Measurements from ENCODE around the gene RBM44.

Gene RBM44

DNA sequence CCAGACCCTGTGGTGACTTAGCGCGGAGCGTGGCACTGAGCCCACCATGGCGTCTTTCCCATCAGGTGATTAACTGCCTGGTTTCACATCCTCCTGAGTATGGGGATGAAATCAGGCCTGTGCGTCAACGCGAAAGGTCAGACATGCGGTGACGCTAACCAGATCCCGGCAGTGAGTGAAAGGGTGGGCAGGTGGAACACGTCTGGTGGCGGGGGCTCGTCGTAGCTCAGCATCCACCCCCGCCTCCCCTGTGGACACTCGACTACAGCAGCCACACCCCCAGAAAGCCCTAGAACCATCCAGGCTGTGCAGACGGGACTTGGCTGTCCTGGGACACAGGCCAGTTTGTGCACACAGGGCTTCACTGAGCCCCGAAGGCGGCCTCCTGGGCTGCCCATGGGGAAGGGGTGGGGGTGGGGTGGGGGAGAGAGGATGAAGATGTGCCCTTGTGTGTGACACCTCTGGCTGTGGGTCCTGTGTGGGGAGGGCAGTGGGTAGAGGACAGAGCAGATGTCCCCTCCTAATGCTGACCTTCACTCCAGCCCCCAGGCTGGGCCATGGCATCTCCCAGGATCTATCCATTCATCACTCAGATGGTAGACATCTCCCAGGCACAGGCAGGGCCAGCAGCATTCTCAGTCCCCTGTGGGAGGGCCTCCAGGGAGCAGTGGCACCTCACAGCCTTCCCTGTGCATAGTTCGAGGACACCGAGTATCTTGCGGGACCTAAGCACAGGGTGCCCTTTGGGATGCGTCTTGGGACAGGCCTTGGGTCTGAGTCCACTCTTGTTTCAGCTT lies 88.3 kb downstream of the RBM44 start:
- TF ChIP-seq CTCF (IDR thresholded peaks at IDR 0.05; ENCODE audit: low read depth, low read length, missing control alignments), result no peak
- no peak overlapping the region for H3K4me3 ChIP-seq (replicated peaks; ENCODE audit: low read depth, low read length)
- DNase-seq (ENCODE audit: extremely low read depth, low read depth), result no peak

DNA sequence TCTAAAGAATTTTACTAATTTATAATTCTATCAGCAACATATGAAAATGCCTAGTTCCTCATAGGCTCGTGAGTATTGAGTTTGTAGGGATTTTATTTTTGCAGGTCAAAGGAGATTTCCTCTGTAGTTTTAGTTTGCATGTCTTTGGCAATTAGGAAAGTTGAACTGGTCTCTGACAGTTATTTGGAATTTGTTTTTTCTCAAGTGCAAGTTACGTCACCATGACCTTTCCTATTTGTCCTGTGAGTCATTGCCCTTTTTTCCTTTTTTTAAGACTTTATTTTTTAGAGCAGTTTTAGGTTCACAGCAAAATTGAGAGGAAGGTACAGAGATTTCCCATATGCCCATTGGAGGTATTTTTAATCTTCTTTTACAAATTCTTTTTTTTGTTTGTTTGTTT lies 89.8 kb downstream of the RBM44 start:
- no peak for TF ChIP-seq CTCF (IDR thresholded peaks at IDR 0.05; ENCODE audit: low read depth, low read length, missing control alignments)
- no peak for DNase-seq (ENCODE audit: extremely low read depth, low read depth)
- H3K4me3 ChIP-seq (replicated peaks; ENCODE audit: low read depth, low read length), result no peak overlapping the region

DNA sequence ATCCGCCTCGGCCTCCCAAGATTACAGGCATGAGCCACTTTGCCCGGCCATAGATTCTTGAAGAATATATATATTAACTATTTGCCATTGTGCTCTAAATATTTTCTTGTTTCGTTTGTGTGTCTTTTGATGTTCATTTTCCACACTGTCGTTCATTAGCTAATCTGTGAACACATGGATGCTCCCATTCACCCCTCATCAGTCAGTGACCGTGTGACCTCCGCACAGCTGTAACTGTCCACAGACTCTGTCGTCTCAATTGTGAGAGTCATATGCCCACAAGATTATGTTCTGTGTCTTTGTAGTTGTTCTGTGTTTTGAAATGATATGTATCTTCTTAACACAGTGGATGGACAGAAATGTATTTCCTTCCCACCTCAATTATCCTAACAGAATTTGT lies 90.4 kb downstream of the RBM44 start:
- no peak for TF ChIP-seq CTCF (IDR thresholded peaks at IDR 0.05; ENCODE audit: low read depth, low read length, missing control alignments)
- DNase-seq (ENCODE audit: extremely low read depth, low read depth), result no peak
- H3K4me3 ChIP-seq (replicated peaks; ENCODE audit: low read depth, low read length), result no peak overlapping the region

GRCh38 chr2:237889811-237890210 lies 91.2 kb downstream of the RBM44 start:
- no peak overlapping the region for H3K4me3 ChIP-seq (replicated peaks; ENCODE audit: low read depth, low read length)
- no peak for DNase-seq (ENCODE audit: extremely low read depth, low read depth)
- TF ChIP-seq CTCF (IDR thresholded peaks at IDR 0.05; ENCODE audit: low read depth, low read length, missing control alignments), result no peak
